Thoracic aorta (tissue), 2 donors: ENCODE data around the gene CHCHD5. TPM values are rescaled to one million over a fixed set of nuclear protein-coding genes. Genes with fewer than 3 reads are reported as not detected.
A peak's percentile ranks its signal among the peaks of the same experiment; 100 is the strongest.

Source experiments
- ATAC-seq: fragments of 150-250 bp; one replicate; pipeline ENCODE4 v1.8.0; 2017; ENCODE audit warnings: low read depth; ENCODE audit not compliant: insufficient number of reproducible peaks, low FRiP score
- DNase-seq: peaks from one replicate; pipeline ENCODE4 v3.0.0-alpha.2; 2020; ENCODE audit warnings: low spot score
- H3K27ac ChIP-seq, 2 donors: fragments of 200-600 bp; sonication (generic); 1 replicate in 1 of 2; 2 replicates in 1 of 2; pipeline ENCODE4 v1.5.1; 2016; ENCODE audit warnings: mild to moderate bottlenecking in 2 of 2, moderate library complexity in 2 of 2
- H3K27me3 ChIP-seq: fragments of 200-600 bp; sonication (generic); replicated peaks from 2 replicates; pipeline ENCODE4 v1.6.0; 2016; ENCODE audit warnings: mild to moderate bottlenecking; ENCODE audit not compliant: insufficient read depth
- H3K36me3 ChIP-seq: fragments of 200-600 bp; sonication (generic); one replicate; pipeline ENCODE4 v1.5.1; 2016
- H3K4me1 ChIP-seq, 2 donors: fragments of 200-600 bp; sonication (generic); 1 replicate in 1 of 2; 2 replicates in 1 of 2; pipeline versions ENCODE4 v1.5.1 to v1.6.0; 2016; ENCODE audit warnings: low read depth in 2 of 2, mild to moderate bottlenecking in 1 of 2; ENCODE audit not compliant: control insufficient read depth in 1 of 2
- H3K4me3 ChIP-seq: fragments of 200-600 bp; sonication (generic); 2 replicates; pipeline ENCODE4 v1.5.1; 2016; ENCODE audit warnings: mild to moderate bottlenecking
- H3K9me3 ChIP-seq: fragments of 200-600 bp; sonication (generic); 2 replicates; pipeline ENCODE4 v1.5.1; 2016
- total RNA-seq, 2 donors: library from RNA; depleted of rRNA; stranded (reverse); fragments of >200 nt; gene quantifications; one replicate each; pipeline versions ENCODE4 v1.1.0 to v1.2.3, GENCODE V29; 2016
- TF ChIP-seq, protein P1 (sequence below): fragments of 200-600 bp; sonication (generic); IDR thresholded peaks from one replicate; pipeline ENCODE4 v1.5.1; 2019; ENCODE audit warnings: antibody characterized with exemption

Gene CHCHD5
- total RNA-seq, 2 donors from 2014 or later: 6.8 to 8.3 TPM

DNA sequence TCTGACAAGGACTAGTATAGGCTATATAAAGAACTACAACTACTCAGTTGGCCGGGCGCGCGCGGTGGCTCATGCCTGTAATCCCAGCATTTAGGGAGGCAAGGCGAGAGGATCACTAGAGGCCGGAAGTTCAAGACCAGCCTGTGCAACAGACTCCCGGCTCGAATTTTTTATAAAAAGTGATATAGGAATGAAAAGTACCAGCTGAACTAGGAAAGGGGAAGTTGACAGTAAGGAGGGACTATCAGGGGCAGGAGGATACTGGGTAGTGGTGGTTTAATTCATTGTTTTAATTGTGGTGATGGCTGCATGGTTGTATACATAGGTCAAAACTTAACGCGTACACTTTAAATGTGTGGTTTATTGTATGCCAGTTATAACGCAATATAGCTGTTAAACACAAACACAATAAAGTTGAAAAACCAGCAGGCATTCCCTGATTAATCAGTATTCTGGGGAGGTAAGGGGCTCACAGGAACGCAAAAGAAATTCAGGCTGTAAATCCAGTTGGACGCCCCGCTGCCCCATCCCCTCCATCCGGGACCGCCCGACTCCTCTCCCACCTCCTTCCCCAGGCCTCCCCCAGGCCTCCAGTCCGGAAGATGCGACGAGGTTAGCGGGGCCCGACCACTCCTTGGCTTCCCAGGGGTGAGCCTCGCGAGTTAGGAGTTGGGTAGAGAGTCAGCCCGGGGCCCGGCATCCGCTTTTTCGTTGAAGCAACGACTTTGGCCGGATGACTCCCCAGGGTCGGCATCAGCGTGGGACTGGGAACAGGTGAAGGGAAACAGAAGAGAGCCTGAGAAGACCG lies 42.9 kb upstream of the CHCHD5 start:
- DNase-seq (peak; percentile 29), ATAC-seq (peak; percentile 72)
- Histone ChIP-seq H3K9me3 (no peaks in the 10 kb centered on the region), H3K27ac (peak overlapping the region; percentile 83 to 88), H3K4me1 (peaks cover 8 to 19% of the 10 kb centered on the region in 2 donors), H3K36me3 (no peaks in the 10 kb centered on the region), H3K27me3 (no peaks in the 10 kb centered on the region), H3K4me3 (peak overlapping the region; percentile 85)
- TF ChIP-seq, protein P1, sequence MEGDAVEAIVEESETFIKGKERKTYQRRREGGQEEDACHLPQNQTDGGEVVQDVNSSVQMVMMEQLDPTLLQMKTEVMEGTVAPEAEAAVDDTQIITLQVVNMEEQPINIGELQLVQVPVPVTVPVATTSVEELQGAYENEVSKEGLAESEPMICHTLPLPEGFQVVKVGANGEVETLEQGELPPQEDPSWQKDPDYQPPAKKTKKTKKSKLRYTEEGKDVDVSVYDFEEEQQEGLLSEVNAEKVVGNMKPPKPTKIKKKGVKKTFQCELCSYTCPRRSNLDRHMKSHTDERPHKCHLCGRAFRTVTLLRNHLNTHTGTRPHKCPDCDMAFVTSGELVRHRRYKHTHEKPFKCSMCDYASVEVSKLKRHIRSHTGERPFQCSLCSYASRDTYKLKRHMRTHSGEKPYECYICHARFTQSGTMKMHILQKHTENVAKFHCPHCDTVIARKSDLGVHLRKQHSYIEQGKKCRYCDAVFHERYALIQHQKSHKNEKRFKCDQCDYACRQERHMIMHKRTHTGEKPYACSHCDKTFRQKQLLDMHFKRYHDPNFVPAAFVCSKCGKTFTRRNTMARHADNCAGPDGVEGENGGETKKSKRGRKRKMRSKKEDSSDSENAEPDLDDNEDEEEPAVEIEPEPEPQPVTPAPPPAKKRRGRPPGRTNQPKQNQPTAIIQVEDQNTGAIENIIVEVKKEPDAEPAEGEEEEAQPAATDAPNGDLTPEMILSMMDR: no peak

- ATAC-seq (peak; percentile 96), DNase-seq (peak; percentile 44)
- no peaks in the 10 kb centered on the region for H3K36me3 ChIP-seq
- TF ChIP-seq, protein P1: no peak
- peak within 1 kb of the TSS; percentile 85 for H3K4me3 ChIP-seq
- H3K27ac ChIP-seq: peak within 1 kb of the TSS; percentile 83 to 88
- H3K9me3 ChIP-seq: no peaks in the 10 kb centered on the region
- no peaks in the 10 kb centered on the region for H3K27me3 ChIP-seq
- H3K4me1 ChIP-seq: peaks cover 8 to 19% of the 10 kb centered on the region in 2 donors
These were observed 42.1 kb upstream of the CHCHD5 start, which contains the start of gene POLR1B for GRCh38 chr2:112542123-112542983. TSS of gene POLR1B (plus strand) at chr2:112542465. CDS start at chr2:112542495, 30 bp downstream.

GRCh38 chr2:112542984-112543661 lies 41.3 kb upstream of the CHCHD5 start:
- TF ChIP-seq, protein P1: no peak
- H3K27ac ChIP-seq: no peak overlapping the region
- ATAC-seq: no peak
- no peaks in the 10 kb centered on the region for H3K9me3 ChIP-seq
- no peaks in the 10 kb centered on the region for H3K36me3 ChIP-seq
- no peaks in the 10 kb centered on the region for H3K27me3 ChIP-seq
- peaks cover 8 to 19% of the 10 kb centered on the region in 2 donors for H3K4me1 ChIP-seq
- peak overlapping the region; percentile 85 for H3K4me3 ChIP-seq
- DNase-seq: no peak

- ATAC-seq (no peak), DNase-seq (no peak)
- no peak overlapping the region for H3K27ac ChIP-seq
- no peaks in the 10 kb centered on the region for H3K9me3 ChIP-seq
- H3K4me1 ChIP-seq: peaks cover 8 to 12% of the 10 kb centered on the region in 2 donors
- no peaks in the 10 kb centered on the region for H3K27me3 ChIP-seq
- peaks cover 15% of the 10 kb centered on the region for H3K36me3 ChIP-seq
- H3K4me3 ChIP-seq: no peak overlapping the region
- TF ChIP-seq, protein P1: no peak
These were observed 37.1 kb upstream of the CHCHD5 start for GRCh38 chr2:112547333-112547732.
